ENCODE data around the gene QSOX2. TPM values are rescaled to one million over a fixed set of nuclear protein-coding genes. Genes with fewer than 3 reads are reported as not detected.

QSOX2 gene
- total RNA-seq, 1 donor from 2014 or later: 23.6 TPM

DNA sequence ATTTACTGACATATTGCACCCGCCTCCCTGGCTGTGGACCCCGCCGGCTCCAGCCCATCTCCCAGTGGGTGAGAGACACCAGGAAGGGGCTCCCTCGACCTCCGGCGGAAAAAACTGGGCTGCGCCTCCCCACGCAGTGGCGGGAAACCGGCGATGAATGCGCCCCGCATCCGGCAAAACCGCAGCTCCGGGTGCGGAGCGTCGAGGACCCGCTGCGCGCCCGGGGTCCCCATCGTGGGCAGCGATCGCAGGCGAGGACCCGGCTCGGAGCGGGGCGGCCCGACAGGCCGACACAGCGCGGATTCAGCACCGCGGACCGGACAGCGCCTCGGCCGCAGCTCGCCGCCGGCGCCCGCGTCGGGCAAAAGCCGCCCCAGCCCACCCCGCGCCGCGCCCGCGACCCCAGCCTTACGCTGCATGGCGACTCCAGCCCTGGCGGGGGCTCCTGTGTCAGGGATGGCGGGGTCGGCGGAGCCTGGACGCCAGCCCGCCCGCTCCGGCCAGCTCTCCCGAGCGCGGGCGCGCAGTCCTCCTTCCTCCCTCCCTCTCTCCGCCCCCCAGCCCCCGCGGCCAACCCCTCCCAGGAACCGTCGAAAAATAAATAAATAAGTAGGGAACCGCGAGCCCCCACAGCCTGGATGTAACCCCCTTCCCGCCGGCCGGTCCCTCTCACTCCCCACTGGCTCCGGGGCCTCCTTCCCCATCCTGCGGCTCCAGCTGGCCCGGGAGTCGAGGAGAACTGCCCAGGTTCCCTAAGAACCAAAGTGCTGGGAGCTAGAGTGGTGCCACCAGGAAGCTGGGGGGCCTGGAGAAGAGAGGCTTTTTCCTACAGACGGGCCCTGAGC lies 43.8 kb downstream of the QSOX2 start:
- DNase-seq (ENCODE audit: extremely low spot score, unreplicated experiment): no peak
- H3K9me3 Mint-ChIP-seq: no peaks in the 10 kb centered on the region
- H3K27ac Mint-ChIP-seq: no peak overlapping the region
- no peaks in the 10 kb centered on the region for H3K36me3 Mint-ChIP-seq
- peaks cover 1% of the 10 kb centered on the region for H3K4me1 Mint-ChIP-seq (ENCODE audit: unreplicated experiment)
- TF ChIP-seq CTCF (conservative IDR thresholded peaks at IDR 0.05): no peak
- H3K27me3 Mint-ChIP-seq: peaks cover 58% of the 10 kb centered on the region
- no peak overlapping the region for H3K4me3 Mint-ChIP-seq

DNA sequence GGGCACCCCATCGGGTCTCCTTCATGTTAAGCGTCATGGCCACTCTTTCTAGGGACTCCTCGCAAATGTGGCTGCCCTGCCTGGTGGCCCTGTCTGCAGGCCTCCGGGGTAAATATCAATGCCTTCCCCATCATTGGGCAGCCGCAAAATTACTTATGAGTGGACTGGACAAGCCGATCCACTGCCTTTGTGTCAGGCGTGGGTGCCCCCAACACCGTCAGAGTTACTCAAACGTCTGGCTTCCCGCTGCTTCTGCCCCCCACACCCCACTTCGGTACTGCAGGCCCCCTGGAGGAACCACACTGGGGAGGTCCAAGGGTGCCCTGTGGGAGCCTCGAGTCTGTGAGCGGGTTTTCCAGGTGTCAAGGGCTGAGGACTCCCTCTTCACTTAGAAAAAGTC lies 44.4 kb downstream of the QSOX2 start:
- H3K4me1 Mint-ChIP-seq (ENCODE audit: unreplicated experiment): peaks cover 3% of the 10 kb centered on the region
- TF ChIP-seq CTCF (conservative IDR thresholded peaks at IDR 0.05): no peak
- H3K27ac Mint-ChIP-seq: no peak overlapping the region
- no peak for DNase-seq (ENCODE audit: extremely low spot score, unreplicated experiment)
- no peak overlapping the region for H3K4me3 Mint-ChIP-seq
- H3K9me3 Mint-ChIP-seq: no peaks in the 10 kb centered on the region
- H3K36me3 Mint-ChIP-seq: no peaks in the 10 kb centered on the region
- peaks cover 62% of the 10 kb centered on the region for H3K27me3 Mint-ChIP-seq

DNA sequence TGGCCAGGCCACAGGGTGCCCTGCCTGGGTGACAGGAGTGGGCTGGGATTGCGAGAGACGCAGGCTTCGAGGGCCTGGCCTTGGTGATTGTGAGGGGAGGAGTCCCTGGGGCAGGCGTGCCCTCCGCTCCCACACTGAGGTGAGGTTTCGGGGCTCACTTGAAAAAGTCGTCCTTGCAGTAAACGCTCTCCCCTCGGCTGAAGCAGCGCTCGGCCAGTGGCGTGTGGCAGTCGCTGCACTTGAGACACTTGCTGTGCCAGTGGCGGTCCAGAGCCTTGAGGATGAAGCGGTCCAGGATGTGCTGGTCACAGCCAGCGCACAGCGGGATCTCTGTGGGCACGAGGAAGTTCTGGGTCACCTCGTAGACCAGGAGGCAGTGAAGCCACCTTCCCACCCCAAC lies 45.2 kb downstream of the QSOX2 start:
- no peak for TF ChIP-seq CTCF (conservative IDR thresholded peaks at IDR 0.05)
- Mint-ChIP-seq H3K9me3 (no peaks in the 10 kb centered on the region), H3K4me3 (no peak overlapping the region), H3K36me3 (no peaks in the 10 kb centered on the region), H3K27ac (no peak overlapping the region), H3K4me1 (ENCODE audit: unreplicated experiment) (peaks cover 3% of the 10 kb centered on the region), H3K27me3 (peaks cover 61% of the 10 kb centered on the region)
- no peak for DNase-seq (ENCODE audit: extremely low spot score, unreplicated experiment)

DNA sequence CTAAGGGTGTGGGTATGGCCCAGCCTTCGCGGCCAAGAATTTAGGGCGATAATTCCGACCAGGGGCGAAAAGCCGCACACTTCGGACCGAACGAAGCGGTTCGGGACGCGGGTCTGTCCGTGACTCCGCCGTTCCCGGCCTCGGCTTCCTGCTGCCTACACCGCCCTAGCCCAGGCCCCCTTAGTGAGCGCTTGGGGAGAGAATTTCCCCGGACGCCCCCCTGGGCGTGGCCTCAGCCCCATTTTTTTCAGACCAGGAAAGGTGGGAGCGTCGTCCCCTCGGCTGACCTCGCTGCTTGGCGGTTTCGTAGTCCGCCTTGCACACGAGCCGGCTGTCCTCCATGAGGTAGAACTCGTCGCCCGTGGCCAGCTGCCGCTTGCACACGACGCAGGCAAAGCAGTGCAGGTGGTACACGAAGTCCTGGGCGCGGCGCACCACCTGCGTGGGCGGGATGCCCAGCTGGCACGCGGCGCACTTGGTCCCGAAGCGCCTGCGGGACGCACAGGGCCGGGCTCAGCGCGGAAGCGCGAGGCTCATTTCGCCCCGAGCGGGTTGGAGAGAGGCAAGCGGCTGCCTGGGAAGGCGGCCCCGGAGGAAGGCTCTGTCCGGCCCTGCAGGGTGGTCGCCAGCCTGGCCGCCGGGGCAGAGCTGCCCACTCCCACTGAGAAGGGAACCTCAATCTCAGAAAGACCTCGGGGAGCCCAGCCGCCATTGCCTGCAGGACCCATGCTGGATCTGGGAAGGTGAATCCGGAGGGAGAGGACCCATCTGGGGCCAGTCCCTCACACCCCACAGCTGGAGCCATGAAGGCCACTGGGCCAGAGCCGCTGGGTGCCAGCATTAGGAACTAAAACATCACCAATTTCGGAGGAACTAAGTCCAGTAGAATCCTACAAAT lies 46.0 kb downstream of the QSOX2 start:
- H3K9me3 Mint-ChIP-seq: no peaks in the 10 kb centered on the region
- no peak overlapping the region for H3K27ac Mint-ChIP-seq
- peaks cover 3% of the 10 kb centered on the region for H3K4me1 Mint-ChIP-seq (ENCODE audit: unreplicated experiment)
- H3K36me3 Mint-ChIP-seq: no peaks in the 10 kb centered on the region
- H3K27me3 Mint-ChIP-seq: peaks cover 67% of the 10 kb centered on the region
- H3K4me3 Mint-ChIP-seq: no peak overlapping the region
- TF ChIP-seq CTCF (conservative IDR thresholded peaks at IDR 0.05): no peak
- DNase-seq (ENCODE audit: extremely low spot score, unreplicated experiment): no peak

- TF ChIP-seq CTCF (conservative IDR thresholded peaks at IDR 0.05): no peak
- Mint-ChIP-seq H3K27ac (no peak overlapping the region), H3K9me3 (no peaks in the 10 kb centered on the region), H3K4me3 (no peak overlapping the region), H3K27me3 (peaks cover 61% of the 10 kb centered on the region), H3K4me1 (ENCODE audit: unreplicated experiment) (peaks cover 3% of the 10 kb centered on the region), H3K36me3 (no peaks in the 10 kb centered on the region)
- no peak for DNase-seq (ENCODE audit: extremely low spot score, unreplicated experiment)
These were observed 47.0 kb downstream of the QSOX2 start for GRCh38 chr9:136198605-136199083.

All from type B pancreatic cell (in vitro differentiated cells).